BLaER1 treated with 17β-estradiol and CSF1 and Interleukin-3, amounts not matched to agents 10 nM and 100 nM (cell line): ENCODE measurements around the gene CDCA7.

Experiments used
- H3K27ac ChIP-seq, 11 experiments: shearing (Covaris generic); formaldehyde crosslinking; 2 replicates each; pipeline ENCODE4 v1.8.1; 2022
- H3K27me3 ChIP-seq, 11 experiments: shearing (Covaris generic); formaldehyde crosslinking; 2 replicates each; pipeline ENCODE4 v1.8.1; 2022
- H3K36me3 ChIP-seq, 11 experiments: shearing (Covaris generic); formaldehyde crosslinking; 2 replicates each; pipeline ENCODE4 v1.8.1; 2022
- H3K4me1 ChIP-seq, 10 experiments: shearing (Covaris generic); formaldehyde crosslinking; 2 replicates each; pipeline ENCODE4 v1.8.1; 2022
- H3K4me2 ChIP-seq, 11 experiments: shearing (Covaris generic); formaldehyde crosslinking; 2 replicates each; pipeline ENCODE4 v1.8.1; 2022
- H3K4me3 ChIP-seq, 10 experiments: shearing (Covaris generic); formaldehyde crosslinking; 2 replicates each; pipeline ENCODE4 v1.8.1; 2022
- H3K9ac ChIP-seq, 11 experiments: shearing (Covaris generic); formaldehyde crosslinking; 2 replicates each; pipeline ENCODE4 v1.8.1; 2022
- H3K9me3 ChIP-seq, 11 experiments: shearing (Covaris generic); formaldehyde crosslinking; replicated peaks in 1 of 11; 2 replicates each; pipeline ENCODE4 v1.8.1; 2022
- H4K20me1 ChIP-seq, 11 experiments: shearing (Covaris generic); formaldehyde crosslinking; 2 replicates each; pipeline ENCODE4 v1.8.1; 2022
- Cebpa-rat ChIP-seq, 11 experiments: shearing (Covaris generic); IDR thresholded peaks; 2 replicates each; pipeline ENCODE4 v1.8.1; 2022

The CDCA7 gene

DNA sequence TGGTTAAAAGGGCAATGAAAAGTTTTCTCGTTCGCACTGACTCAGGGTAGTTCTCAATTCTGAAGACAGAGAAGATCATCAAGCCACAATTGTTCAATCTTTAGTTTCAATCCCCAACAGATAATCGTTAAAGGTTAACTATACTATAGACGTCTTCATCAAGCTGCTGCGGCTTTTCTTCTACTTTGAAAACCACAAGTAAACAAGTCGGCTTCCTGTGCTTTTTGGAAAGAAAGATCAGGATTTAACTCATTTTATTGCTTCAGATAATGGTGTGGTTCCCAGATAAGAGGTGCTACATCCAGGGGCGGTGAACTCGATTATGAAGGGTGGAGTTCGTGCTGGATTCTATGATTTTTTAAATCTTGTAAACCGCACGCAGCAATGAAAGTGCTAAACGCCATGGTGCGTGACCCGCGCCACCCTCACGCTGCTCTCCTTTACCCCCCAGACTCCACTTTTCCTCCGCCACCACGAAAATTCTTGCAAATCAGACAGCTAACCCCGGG, 545 bp upstream of the CDCA7 start:
- Histone ChIP-seq H3K27ac (peak overlapping the region; percentile 86 to 100 (median 99)), H3K36me3 (peaks cover 0 to 27% (median 7%) of the 10 kb centered on the region in 11 experiments; a peak in 14 of 22 replicates)

DNA sequence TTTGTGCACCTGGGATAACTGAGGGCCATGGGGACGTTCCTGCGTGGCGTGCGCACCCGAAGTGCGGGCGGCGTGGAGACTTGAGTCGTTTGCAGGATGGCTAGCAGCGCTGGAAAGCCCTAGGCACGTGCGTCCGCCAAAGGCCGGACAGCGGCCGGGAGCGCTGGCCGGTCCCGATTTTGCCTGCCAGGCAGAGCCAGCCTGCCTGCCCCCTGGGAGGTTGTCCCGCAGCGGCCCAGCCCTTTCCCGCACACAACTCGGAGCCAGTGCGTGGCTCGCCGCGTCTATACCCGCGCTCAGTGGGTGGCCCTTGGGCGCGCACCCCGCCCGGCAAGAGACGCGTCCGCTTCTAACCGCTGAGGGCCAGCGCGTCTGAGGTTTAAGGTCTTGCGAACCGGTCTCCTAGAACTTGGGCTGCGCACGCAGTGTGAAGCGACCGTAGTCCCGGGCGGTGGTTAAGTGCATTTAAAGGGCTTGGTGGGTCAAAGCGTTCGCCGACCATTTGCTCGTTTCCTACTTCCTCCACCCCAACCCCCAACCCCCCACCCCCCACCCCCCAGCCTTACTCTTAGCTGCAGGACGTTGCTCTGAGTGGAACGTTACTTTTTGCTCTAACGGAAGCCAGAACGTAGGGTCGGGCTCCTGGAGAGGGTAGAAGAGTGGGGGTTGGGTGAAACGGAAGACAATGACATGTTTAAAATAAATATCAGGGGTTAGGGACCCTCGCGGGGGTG, 627 bp downstream of the CDCA7 start:
- TF ChIP-seq Cebpa-rat (IDR thresholded peaks at IDR 0.05) = no peak
- H3K4me2 ChIP-seq = peak overlapping the region; percentile 81 to 96 (median 90)
- H3K4me1 ChIP-seq = peaks cover 19 to 68% (median 51%) of the 10 kb centered on the region in 10 experiments
- no peaks in the 10 kb centered on the region for H3K27me3 ChIP-seq
- H3K4me3 ChIP-seq = peak overlapping the region; percentile 69 to 91 (median 84)
- H3K27ac ChIP-seq = peak overlapping the region in 10 of 11 experiments; percentile 86 to 100 (median 99); a peak in 21 of 22 replicates
- peaks cover 0 to 39% (median 18%) of the 10 kb centered on the region in 11 experiments; a peak in 19 of 22 replicates for H3K36me3 ChIP-seq
- peak overlapping the region; percentile 85 to 99 (median 97) for H3K9ac ChIP-seq
- H3K9me3 ChIP-seq = peaks cover 0 to 12% (median 6%) of the 10 kb centered on the region in 11 experiments; a peak in 11 of 22 replicates
- H4K20me1 ChIP-seq = peaks cover 0 to 46% (median 42%) of the 10 kb centered on the region in 11 experiments; a peak in 15 of 22 replicates

More for the DNA sequence above, 545 bp upstream of the CDCA7 start:
- Histone ChIP-seq H3K9me3 (peaks cover 0 to 12% (median 6%) of the 10 kb centered on the region in 11 experiments; a peak in 11 of 22 replicates), H3K4me2 (peak overlapping the region; percentile 67 to 96 (median 89)), H3K9ac (peak overlapping the region; percentile 85 to 99 (median 97)), H3K4me1 (peaks cover 13 to 69% (median 53%) of the 10 kb centered on the region in 10 experiments), H3K27me3 (no peaks in the 10 kb centered on the region), H3K4me3 (peak overlapping the region; percentile 69 to 91 (median 84)), H4K20me1 (peaks cover 0 to 34% (median 32%) of the 10 kb centered on the region in 11 experiments; a peak in 14 of 22 replicates)
- TF ChIP-seq Cebpa-rat (IDR thresholded peaks at IDR 0.05) = peak in 1 of 11 experiments; percentile 49; a peak in 1 of 22 replicates

- H3K27me3 ChIP-seq = no peaks in the 10 kb centered on the region
- peaks cover 0 to 45% (median 25%) of the 10 kb centered on the region in 11 experiments; a peak in 19 of 22 replicates for H3K36me3 ChIP-seq
- H3K4me3 ChIP-seq = peak overlapping the region; percentile 69 to 91 (median 84)
- H3K4me2 ChIP-seq = peak overlapping the region; percentile 81 to 96 (median 90)
- peak overlapping the region in 9 of 11 experiments; percentile 93 to 100 (median 99); a peak in 19 of 22 replicates for H3K27ac ChIP-seq
- H3K9me3 ChIP-seq = peaks cover 0 to 11% (median 6%) of the 10 kb centered on the region in 11 experiments; a peak in 11 of 22 replicates
- TF ChIP-seq Cebpa-rat (IDR thresholded peaks at IDR 0.05) = no peak
- H3K4me1 ChIP-seq = peaks cover 19 to 64% (median 50%) of the 10 kb centered on the region in 10 experiments
- peaks cover 0 to 53% (median 49%) of the 10 kb centered on the region in 11 experiments; a peak in 15 of 22 replicates for H4K20me1 ChIP-seq
- H3K9ac ChIP-seq = peak overlapping the region in 10 of 11 experiments; percentile 53 to 99 (median 97); a peak in 21 of 22 replicates
Observed at GRCh38 chr2:173355866-173356508, 1.3 kb downstream of the CDCA7 start.

DNA sequence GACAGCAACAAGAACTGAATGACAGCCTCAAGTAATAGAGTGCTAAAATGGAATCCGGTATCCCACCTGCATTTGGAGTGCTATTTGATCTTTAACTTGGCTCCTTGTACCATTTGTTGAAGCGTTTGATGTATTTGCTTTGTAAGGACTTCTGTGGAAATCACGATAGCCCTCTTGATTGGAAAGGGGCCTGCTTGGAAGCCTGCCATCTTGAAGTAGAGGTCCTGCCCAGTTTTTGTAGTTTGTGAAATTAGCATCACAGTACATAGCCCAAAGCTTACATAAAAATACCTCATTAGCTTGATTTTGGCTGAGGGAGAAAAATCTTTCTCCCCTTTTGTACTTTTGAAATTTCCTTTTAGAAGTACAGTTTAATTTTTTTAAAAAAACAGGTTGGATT, 2.7 kb downstream of the CDCA7 start:
- Histone ChIP-seq H4K20me1 (peaks cover 0 to 66% (median 59%) of the 10 kb centered on the region in 11 experiments; a peak in 15 of 22 replicates), H3K27ac (peak overlapping the region in 1 of 11 experiments; percentile 26; a peak in 1 of 22 replicates), H3K9me3 (no peaks in the 10 kb centered on the region), H3K4me1 (peaks cover 19 to 61% (median 50%) of the 10 kb centered on the region in 10 experiments), H3K9ac (no peak overlapping the region; a peak in 1 of 22 replicates), H3K4me3 (peak overlapping the region in 1 of 10 experiments; percentile 85; a peak in 2 of 20 replicates), H3K27me3 (no peaks in the 10 kb centered on the region), H3K4me2 (peak overlapping the region in 10 of 11 experiments; percentile 8 to 96 (median 91); a peak in 19 of 22 replicates), H3K36me3 (peaks cover 0 to 59% (median 39%) of the 10 kb centered on the region in 11 experiments; a peak in 19 of 22 replicates)
- TF ChIP-seq Cebpa-rat (IDR thresholded peaks at IDR 0.05) = no peak

- no peak overlapping the region for H3K4me3 ChIP-seq
- peaks cover 19 to 48% (median 39%) of the 10 kb centered on the region in 10 experiments for H3K4me1 ChIP-seq
- H3K9ac ChIP-seq = no peak overlapping the region
- H4K20me1 ChIP-seq = peaks cover 0 to 78% (median 65%) of the 10 kb centered on the region in 11 experiments; a peak in 15 of 22 replicates
- peaks cover 0 to 72% (median 51%) of the 10 kb centered on the region in 11 experiments; a peak in 19 of 22 replicates for H3K36me3 ChIP-seq
- peak overlapping the region in 5 of 11 experiments; percentile 3 to 44 (median 24); a peak in 4 of 22 replicates for H3K4me2 ChIP-seq
- H3K9me3 ChIP-seq = no peaks in the 10 kb centered on the region
- H3K27me3 ChIP-seq = no peaks in the 10 kb centered on the region
- no peak for TF ChIP-seq Cebpa-rat (IDR thresholded peaks at IDR 0.05)
- no peak overlapping the region for H3K27ac ChIP-seq
Observed at GRCh38 chr2:173358616-173359015, 3.9 kb downstream of the CDCA7 start.

- peaks cover 14 to 43% (median 34%) of the 10 kb centered on the region in 10 experiments for H3K4me1 ChIP-seq
- H3K27ac ChIP-seq = no peak overlapping the region
- no peak overlapping the region for H3K4me3 ChIP-seq
- peaks cover 0 to 80% (median 65%) of the 10 kb centered on the region in 11 experiments; a peak in 15 of 22 replicates for H4K20me1 ChIP-seq
- H3K36me3 ChIP-seq = peaks cover 0 to 78% (median 58%) of the 10 kb centered on the region in 11 experiments; a peak in 19 of 22 replicates
- H3K27me3 ChIP-seq = no peaks in the 10 kb centered on the region
- no peak for TF ChIP-seq Cebpa-rat (IDR thresholded peaks at IDR 0.05)
- no peak overlapping the region for H3K9ac ChIP-seq
- peak overlapping the region in 1 of 11 experiments; percentile 27; a peak in 1 of 22 replicates for H3K4me2 ChIP-seq
- no peaks in the 10 kb centered on the region for H3K9me3 ChIP-seq
Observed at GRCh38 chr2:173359231-173359630, 4.6 kb downstream of the CDCA7 start.

DNA sequence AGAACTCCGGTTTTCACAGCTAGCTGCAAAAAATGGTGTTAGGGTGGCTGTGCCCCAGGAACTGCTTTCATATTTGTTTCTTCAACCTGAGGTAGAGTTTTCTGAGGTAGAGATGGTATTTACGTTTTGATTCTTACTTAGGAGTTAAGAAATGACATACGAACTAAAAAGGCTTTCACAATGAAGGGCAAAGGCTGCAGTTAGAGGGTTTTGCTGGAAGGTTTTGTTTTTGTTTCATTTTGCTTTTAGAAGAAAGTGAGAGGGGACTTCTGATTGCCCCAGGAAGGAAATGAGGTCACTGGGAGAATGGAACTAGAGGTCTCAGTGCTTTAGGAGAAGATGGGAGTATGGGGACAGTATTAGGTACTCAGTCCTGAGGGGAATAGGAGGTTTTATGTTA, 15.5 kb downstream of the CDCA7 start:
- H3K4me3 ChIP-seq = no peak overlapping the region
- peak overlapping the region in 9 of 11 experiments; percentile 14 to 52 (median 25); a peak in 10 of 22 replicates for H3K4me2 ChIP-seq
- H3K9me3 ChIP-seq = no peaks in the 10 kb centered on the region
- peaks cover 4 to 11% (median 7%) of the 10 kb centered on the region in 10 experiments; a peak in 11 of 20 replicates for H3K4me1 ChIP-seq
- H4K20me1 ChIP-seq = peaks cover 0 to 17% (median 0%) of the 10 kb centered on the region in 11 experiments; a peak in 2 of 22 replicates
- H3K9ac ChIP-seq = no peak overlapping the region
- H3K36me3 ChIP-seq = peaks cover 29 to 100% (median 90%) of the 10 kb centered on the region in 11 experiments
- H3K27me3 ChIP-seq = no peaks in the 10 kb centered on the region
- TF ChIP-seq Cebpa-rat (IDR thresholded peaks at IDR 0.05) = no peak
- H3K27ac ChIP-seq = peak overlapping the region in 4 of 11 experiments; percentile 4 to 30 (median 18); a peak in 2 of 22 replicates

DNA sequence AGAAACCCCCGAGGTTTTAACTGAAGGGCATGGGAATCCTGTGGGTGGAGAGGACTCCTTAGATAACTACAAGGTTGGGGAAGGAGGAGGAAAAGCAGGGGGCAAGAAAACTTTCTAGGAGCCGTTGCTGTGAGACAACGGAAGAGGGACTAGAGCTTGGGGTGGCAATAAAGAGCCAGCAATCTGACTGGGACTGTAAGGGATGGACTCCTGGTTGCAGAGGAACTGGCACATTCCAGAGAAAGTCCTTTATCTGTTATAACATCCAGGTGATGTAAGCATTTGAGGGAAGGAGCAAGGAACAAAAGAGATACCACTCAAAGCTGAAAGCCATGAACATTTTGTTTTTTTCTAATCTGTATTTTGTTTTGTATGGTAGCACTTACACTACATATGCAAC, 16.4 kb downstream of the CDCA7 start:
- no peak for TF ChIP-seq Cebpa-rat (IDR thresholded peaks at IDR 0.05)
- Histone ChIP-seq H3K36me3 (peaks cover 20 to 100% (median 82%) of the 10 kb centered on the region in 11 experiments), H4K20me1 (peaks cover 0 to 17% (median 0%) of the 10 kb centered on the region in 11 experiments; a peak in 2 of 22 replicates)

More for the DNA sequence above, 16.4 kb downstream of the CDCA7 start:
- H3K4me2 ChIP-seq = no peak overlapping the region
- no peaks in the 10 kb centered on the region for H3K9me3 ChIP-seq
- H3K27me3 ChIP-seq = no peaks in the 10 kb centered on the region
- peaks cover 4 to 11% (median 7%) of the 10 kb centered on the region in 10 experiments; a peak in 11 of 20 replicates for H3K4me1 ChIP-seq
- H3K4me3 ChIP-seq = no peak overlapping the region
- H3K9ac ChIP-seq = no peak overlapping the region
- 0 out of 22 replicates have a peak overlapping the region, but pooled peaks of 2 of the 11 experiments have one; percentile 15 to 20 for H3K27ac ChIP-seq
